GM12891 (cell line): Measurements from ENCODE around the gene GNA14.

ENCODE experiments used
- PAX5 ChIP-seq: IDR thresholded peaks from 2 replicates; pipeline ENCODE4 v1.6.1; 2011; ENCODE audit warnings: low read length, moderate library complexity, mild to moderate bottlenecking; ENCODE audit not compliant: insufficient read depth, severe bottlenecking
- POLR2A ChIP-seq: IDR thresholded peaks from 2 replicates; pipeline ENCODE4 v1.6.1; 2011; ENCODE audit warnings: low read depth, low read length, control low read depth
- POLR2AphosphoS5 ChIP-seq: IDR thresholded peaks from 2 replicates; pipeline ENCODE4 v1.6.1; 2011; ENCODE audit warnings: low read depth, low read length, control low read depth
- POU2F2 ChIP-seq: IDR thresholded peaks from 2 replicates; pipeline ENCODE4 v1.6.1; 2011; ENCODE audit warnings: low read depth, mild to moderate bottlenecking, control low read depth, low read length, moderate library complexity
- SPI1 ChIP-seq: IDR thresholded peaks from 2 replicates; pipeline ENCODE4 v1.6.1; 2011; ENCODE audit warnings: low read depth, low read length, control low read depth
- TAF1 ChIP-seq: IDR thresholded peaks from 2 replicates; pipeline ENCODE4 v1.6.1; 2011; ENCODE audit warnings: low read depth, low read length, control low read depth

GRCh38 chr9:77677397-77677796, 29.3 kb upstream of the GNA14 start:
- TF ChIP-seq POLR2A (no peak), SPI1 (no peak), POLR2AphosphoS5 (no peak), TAF1 (no peak), POU2F2 (no peak), PAX5 (no peak)
